GM12878 (cell line): ENCODE measurements around the gene BTNL9. TPM values are rescaled to one million over a fixed set of nuclear protein-coding genes. Genes with fewer than 3 reads are reported as not detected.

Experiments
- ATAC-seq: fragments of 200-7000 bp; cut with Tn5 transposase; 3 replicates; pipeline ENCODE4 v1.9.1; 2020; ENCODE audit warnings: mild to moderate bottlenecking, moderate library complexity
- BruUV-seq: library from RNA; stranded (reverse); fragments of 400-500 nt; replicated peaks from 2 replicates; lab custom pipeline; 2021; lab: Mats Ljungman, UMichigan
- CTCF ChIA-PET: fragments of 300-600 bp; sonication (Branson Sonifier 250); formaldehyde crosslinking; extraction: SDS; loops from one replicate; lab custom pipeline; 2021; ENCODE audit warnings: inconsistent platforms; lab: Yijun Ruan, JAX
- POLR2A ChIA-PET: fragments of 350-600 bp; formaldehyde crosslinking; extraction: SDS; loops from one replicate; lab custom pipeline; 2021; ENCODE audit warnings: inconsistent platforms; lab: Charles Lee
- RAD21 ChIA-PET: fragments of 300-600 bp; sonication (Branson Sonifier 250); formaldehyde crosslinking; loops from one replicate; lab custom pipeline; 2023; ENCODE audit warnings: antibody characterized with exemption; ENCODE audit not compliant: unreplicated experiment; lab: Charles Lee
- SMC1A ChIA-PET: fragments of 300-600 bp; sonication (Branson Sonifier 250); formaldehyde crosslinking; loops from one replicate; lab custom pipeline; 2023; ENCODE audit not compliant: unreplicated experiment, uncharacterized antibody; lab: Charles Lee
- DNase-seq: peaks from one replicate; pipeline ENCODE4 v3.0.0-alpha.2; 2011; ENCODE audit warnings: low read depth, low spot score
- FAIRE-seq: peaks from 3 replicates; lab custom pipeline; 2011; peaks lifted over from hg19 to GRCh38; lab: Jason Lieb, UNC
- H2AFZ ChIP-seq: 2 replicates; pipeline ENCODE4 v1.6.0; 2011; ENCODE audit warnings: low read depth, low read length, control low read depth; ENCODE audit not compliant: control insufficient read depth
- H3K27ac ChIP-seq: 2 replicates; pipeline ENCODE4 v1.5.1; 2011; ENCODE audit warnings: control low read depth; ENCODE audit not compliant: control insufficient read depth, insufficient read depth
- H3K27me3 ChIP-seq, 2 experiments: replicated peaks in 1 of 2; 2 replicates each; pipeline versions ENCODE4 v1.6.0 to v1.6.1; 2011; ENCODE audit warnings: low read length in 1 of 2; ENCODE audit not compliant: control insufficient read depth in 2 of 2, insufficient read depth in 2 of 2
- H3K36me3 ChIP-seq, 2 experiments: 2 replicates each; pipeline ENCODE4 v1.5.1; 2011; ENCODE audit warnings: low read length in 1 of 2; ENCODE audit not compliant: control insufficient read depth in 2 of 2, insufficient read depth in 2 of 2
- H3K4me1 ChIP-seq: 2 replicates; pipeline ENCODE4 v1.6.1; 2011; ENCODE audit warnings: mild to moderate bottlenecking, low read length, moderate library complexity, mixed read lengths; ENCODE audit not compliant: control insufficient read depth, insufficient read depth
- H3K4me2 ChIP-seq: 2 replicates; pipeline ENCODE4 v1.6.0; 2011; ENCODE audit warnings: control low read depth; ENCODE audit not compliant: control insufficient read depth, insufficient read depth
- H3K4me3 ChIP-seq: fragments of 200-600 bp; sonication (generic); 2 replicates; pipeline ENCODE4 v1.5.1; 2016
- H3K79me2 ChIP-seq: 2 replicates; pipeline ENCODE4 v1.6.0; 2011; ENCODE audit warnings: low read length; ENCODE audit not compliant: control insufficient read depth, insufficient read depth
- H3K9ac ChIP-seq: 2 replicates; pipeline ENCODE4 v1.8.0; 2011; ENCODE audit warnings: low read length, control low read depth, mixed read lengths; ENCODE audit not compliant: control insufficient read depth, insufficient read depth
- H3K9me3 ChIP-seq: replicated peaks from 3 replicates; pipeline ENCODE4 v1.5.1; 2011; ENCODE audit warnings: mild to moderate bottlenecking, low read length; ENCODE audit not compliant: control insufficient read depth, insufficient read depth
- H4K20me1 ChIP-seq: 2 replicates; pipeline ENCODE4 v1.6.0; 2011; ENCODE audit not compliant: control insufficient read depth, insufficient read depth
- DPF2 ChIP-seq: fragments of 450-650 bp; IDR thresholded peaks from 2 replicates; pipeline ENCODE4 v1.6.1; 2017; ENCODE audit warnings: mild to moderate bottlenecking
- ELK1 ChIP-seq: IDR thresholded peaks from 2 replicates; pipeline ENCODE4 v1.6.1; 2012; ENCODE audit warnings: low read depth, low read length, improper control_type of control experiment
- EZH2 ChIP-seq: IDR thresholded peaks from 2 replicates; pipeline ENCODE4 v1.6.1; 2012; ENCODE audit warnings: low read depth, mild to moderate bottlenecking, control low read depth, inconsistent platforms, low read length, borderline replicate concordance; ENCODE audit not compliant: control insufficient read depth
- POU2F2 ChIP-seq: IDR thresholded peaks from 3 replicates; pipeline ENCODE4 v1.6.1; 2011; ENCODE audit warnings: low read depth, mild to moderate bottlenecking, low read length, borderline replicate concordance
- TCF7 ChIP-seq: IDR thresholded peaks from 2 replicates; pipeline ENCODE4 v1.6.1; 2014; ENCODE audit warnings: antibody characterized with exemption, borderline replicate concordance
- ZNF207 ChIP-seq: fragments of 450-650 bp; IDR thresholded peaks from 2 replicates; pipeline ENCODE4 v1.6.1; 2014; ENCODE audit warnings: antibody characterized with exemption, mild to moderate bottlenecking, borderline replicate concordance
- WGBS: methylation state at CpG from one replicate; pipeline ENCODE4 v1.1.6; 2016; ENCODE audit warnings: low lambda C conversion rate; ENCODE audit not compliant: insufficient replicate concordance, insufficient coverage; ENCODE audit errors: missing lambda C conversion rate; 5-methylcytosine and 5-hydroxymethylcytosine counted together
- in situ Hi-C: fragments of 300-500 bp; cut with MboI; formaldehyde crosslinking; loops from 9 replicates; pipeline ENCODE4 v1.14.3; 2018; ENCODE audit warnings: mixed read lengths
- intact Hi-C: fragments of 100-400 bp; cut with micrococcal nuclease; formaldehyde crosslinking; loops from one replicate; pipeline ENCODE4 v1.14.2; 2022; ENCODE audit not compliant: unreplicated experiment
- polyA plus RNA-seq, 11 experiments: library from polyadenylated mRNA; depleted of rRNA in 4 of 11; unstranded in 6 of 11; stranded (reverse) in 5 of 11; fragments of >200 nt; fragmentation: Nextera tagmentation in 4 of 11; fragmentation: Illumina TruSeq in 1 of 11; extraction: Ambion mirVana in 4 of 11; extraction: Trizol in 1 of 11; gene quantifications; 1 replicate in 1 of 11; 2 replicates in 10 of 11; pipeline versions ENCODE4 v1.2.1 to v1.2.3, GENCODE V29; 2011 to 2016; ENCODE audit warnings: inconsistent platforms in 2 of 11, missing spikeins in 2 of 11, low read depth in 1 of 11
- total RNA-seq, 4 experiments: library from RNA; depleted of rRNA in 3 of 4; stranded (reverse); fragments of >200 nt in 3 of 4; fragmentation: Illumina TruSeq in 1 of 4; extraction: Trizol in 1 of 4; gene quantifications; 2 replicates each; pipeline versions ENCODE4 v1.2.1 to v1.2.3, GENCODE V29; 2013 to 2021

The BTNL9 gene
- total and polyA plus RNA-seq, 10 of the 15 experiments (the other 5 are each of a cell fraction or from before 2014, with no cell fraction given) = 0.01 to 16.5 (median 0.06) TPM; not detected in 5

GRCh38 chr5:181109489-181110013 is 69.5 kb downstream of the BTNL9 start:
- no peak overlapping the region for H3K4me2 ChIP-seq
- in situ Hi-C loops = no loop called here
- H3K36me3 ChIP-seq = no peaks in the 10 kb centered on the region
- no peaks in the 10 kb centered on the region for H3K4me1 ChIP-seq
- H3K9me3 ChIP-seq = no peaks in the 10 kb centered on the region; the same call in 2 of the 3 replicates
- no peak overlapping the region for H3K4me3 ChIP-seq
- no peaks in the 10 kb centered on the region for H4K20me1 ChIP-seq
- ChIA-PET CTCF (no interaction called here), POLR2A (no interaction called here), RAD21 (no interaction called here), SMC1A (no interaction called here)
- no peak overlapping the region for H2AFZ ChIP-seq
- H3K79me2 ChIP-seq = no peaks in the 10 kb centered on the region
- ATAC-seq = no peak
- TF ChIP-seq DPF2 (no peak), TCF7 (no peak), ZNF207 (no peak), POU2F2 (no peak), EZH2 (no peak), ELK1 (no peak)
- WGBS = 27% methylated on average over 11 of the region's 11 CpGs
- H3K27me3 ChIP-seq = no peaks in the 10 kb centered on the region; a peak in 1 of 4 replicates
- H3K27ac ChIP-seq = no peak overlapping the region
- DNase-seq = no peak
- H3K9ac ChIP-seq = no peak overlapping the region
- no peak for FAIRE-seq
- BruUV-seq = no TSS peak
- intact Hi-C loops = loop anchor here (10.0 kb wide), 1 partner anchor 45 kb away; no protein-coding TSS in a partner anchor
